ENCODE data around the gene PIP5K1B. TPM values are rescaled to one million over a fixed set of nuclear protein-coding genes. Genes with fewer than 3 reads are reported as not detected.

The PIP5K1B gene
- total and polyA plus RNA-seq, 4 donors, result 0.09 to 30.9 (median 0.29) TPM

DNA sequence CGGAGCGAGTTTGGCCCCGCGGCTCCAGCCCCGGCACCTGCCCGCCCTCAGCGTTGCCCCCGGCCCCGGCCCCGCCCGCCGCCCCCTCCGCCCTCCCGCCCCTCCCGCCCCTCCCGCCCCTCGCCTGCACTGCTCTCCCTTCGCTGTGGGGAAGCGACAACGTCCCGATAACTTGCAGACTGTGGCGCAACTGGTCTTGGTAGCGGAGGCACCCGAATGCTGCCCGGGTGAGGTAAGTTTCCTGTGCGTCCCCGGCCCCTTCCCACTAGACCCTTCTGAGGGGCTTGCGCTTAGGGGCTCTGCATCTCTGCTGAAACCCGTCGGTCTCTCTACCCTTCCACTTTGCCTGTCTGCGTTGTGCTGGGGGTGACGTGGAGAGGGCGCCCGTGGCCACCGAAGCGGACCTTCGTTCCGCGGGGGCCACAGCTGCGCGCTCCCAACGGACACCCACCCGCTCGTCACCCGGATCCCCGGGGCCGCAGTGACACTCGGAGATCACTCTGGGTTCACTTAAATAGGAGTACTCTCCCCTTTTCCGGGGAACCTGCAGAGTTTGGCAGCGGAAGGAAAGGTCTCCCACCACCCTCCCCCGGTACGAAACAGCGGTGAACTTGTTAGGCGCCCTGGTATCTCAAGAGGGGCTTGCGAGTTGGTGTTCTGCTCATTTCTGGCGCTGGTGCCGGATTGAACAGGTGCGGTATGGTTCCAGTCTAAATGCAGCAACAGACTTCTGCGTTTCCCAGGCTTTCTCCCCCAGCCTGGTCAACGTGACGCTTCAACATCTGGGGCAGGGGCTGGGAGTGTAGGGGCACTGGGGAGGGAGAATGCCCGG is 707 bp downstream of the PIP5K1B start:
- DNase-seq (ENCODE audit: low spot score), result peak; percentile 73
- Histone ChIP-seq H3K9ac (ENCODE audit: low read depth in 1 of 2, low read length in 2 of 2) (no peak overlapping the region), H3K27ac (ENCODE audit: low read depth in 1 of 2, low read length in 2 of 2) (no peak overlapping the region), H3K4me1 (ENCODE audit: control insufficient read depth in 4 of 4, insufficient read depth in 4 of 4, low read length in 3 of 4) (peaks cover 4 to 20% (median 13%) of the 10 kb centered on the region in 4 donors), H3K9me3 (ENCODE audit: control insufficient read depth in 4 of 4, low read length in 3 of 4) (no peaks in the 10 kb centered on the region), H3K27me3 (ENCODE audit: control insufficient read depth in 4 of 4, insufficient read depth in 4 of 4, low read length in 3 of 4) (peaks cover 0 to 38% (median 6%) of the 10 kb centered on the region in 4 donors), H3K4me3 (ENCODE audit: low read depth in 1 of 3, low read length in 3 of 3) (peak overlapping the region in 2 of 3 donors; percentile 59 to 72), H3K36me3 (ENCODE audit: control insufficient read depth in 4 of 4, insufficient read depth in 3 of 4, low read depth in 1 of 4, low read length in 3 of 4) (no peaks in the 10 kb centered on the region)
- no peak for TF ChIP-seq SP1 (IDR thresholded peaks at IDR 0.05)
- TF ChIP-seq YY1 (IDR thresholded peaks at IDR 0.05), result no peak
- 1% methylated on average over 62 of the region's 62 CpGs for WGBS

- no peak overlapping the region for H3K9ac ChIP-seq (ENCODE audit: low read depth in 1 of 2, low read length in 2 of 2)
- H3K36me3 ChIP-seq (ENCODE audit: control insufficient read depth in 4 of 4, insufficient read depth in 3 of 4, low read depth in 1 of 4, low read length in 3 of 4), result no peaks in the 10 kb centered on the region
- TF ChIP-seq ZBTB33 (IDR thresholded peaks at IDR 0.05), result no peak
- no peak for TF ChIP-seq FOXA2 (IDR thresholded peaks at IDR 0.05)
- TF ChIP-seq RAD21 (IDR thresholded peaks at IDR 0.05), result no peak
- no peak for TF ChIP-seq NR2F2 (IDR thresholded peaks at IDR 0.05)
- TF ChIP-seq EGR1 (IDR thresholded peaks at IDR 0.05; ENCODE audit: low read depth in 2 of 2), result no peak
- no peak for TF ChIP-seq ATF3 (IDR thresholded peaks at IDR 0.05)
- no peak for TF ChIP-seq RXRA (IDR thresholded peaks at IDR 0.05)
- TF ChIP-seq HNF4A (conservative IDR thresholded peaks at IDR 0.05), result no peak
- TF ChIP-seq, protein P1, sequence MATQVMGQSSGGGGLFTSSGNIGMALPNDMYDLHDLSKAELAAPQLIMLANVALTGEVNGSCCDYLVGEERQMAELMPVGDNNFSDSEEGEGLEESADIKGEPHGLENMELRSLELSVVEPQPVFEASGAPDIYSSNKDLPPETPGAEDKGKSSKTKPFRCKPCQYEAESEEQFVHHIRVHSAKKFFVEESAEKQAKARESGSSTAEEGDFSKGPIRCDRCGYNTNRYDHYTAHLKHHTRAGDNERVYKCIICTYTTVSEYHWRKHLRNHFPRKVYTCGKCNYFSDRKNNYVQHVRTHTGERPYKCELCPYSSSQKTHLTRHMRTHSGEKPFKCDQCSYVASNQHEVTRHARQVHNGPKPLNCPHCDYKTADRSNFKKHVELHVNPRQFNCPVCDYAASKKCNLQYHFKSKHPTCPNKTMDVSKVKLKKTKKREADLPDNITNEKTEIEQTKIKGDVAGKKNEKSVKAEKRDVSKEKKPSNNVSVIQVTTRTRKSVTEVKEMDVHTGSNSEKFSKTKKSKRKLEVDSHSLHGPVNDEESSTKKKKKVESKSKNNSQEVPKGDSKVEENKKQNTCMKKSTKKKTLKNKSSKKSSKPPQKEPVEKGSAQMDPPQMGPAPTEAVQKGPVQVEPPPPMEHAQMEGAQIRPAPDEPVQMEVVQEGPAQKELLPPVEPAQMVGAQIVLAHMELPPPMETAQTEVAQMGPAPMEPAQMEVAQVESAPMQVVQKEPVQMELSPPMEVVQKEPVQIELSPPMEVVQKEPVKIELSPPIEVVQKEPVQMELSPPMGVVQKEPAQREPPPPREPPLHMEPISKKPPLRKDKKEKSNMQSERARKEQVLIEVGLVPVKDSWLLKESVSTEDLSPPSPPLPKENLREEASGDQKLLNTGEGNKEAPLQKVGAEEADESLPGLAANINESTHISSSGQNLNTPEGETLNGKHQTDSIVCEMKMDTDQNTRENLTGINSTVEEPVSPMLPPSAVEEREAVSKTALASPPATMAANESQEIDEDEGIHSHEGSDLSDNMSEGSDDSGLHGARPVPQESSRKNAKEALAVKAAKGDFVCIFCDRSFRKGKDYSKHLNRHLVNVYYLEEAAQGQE (IDR thresholded peaks at IDR 0.05), result no peak
- no peak for TF ChIP-seq SP1 (IDR thresholded peaks at IDR 0.05)
- DNase-seq (ENCODE audit: low spot score), result no peak
- peak overlapping the region in 1 of 3 donors; percentile 72 for H3K4me3 ChIP-seq (ENCODE audit: low read depth in 1 of 3, low read length in 3 of 3)
- peaks cover 0 to 38% (median 6%) of the 10 kb centered on the region in 4 donors for H3K27me3 ChIP-seq (ENCODE audit: control insufficient read depth in 4 of 4, insufficient read depth in 4 of 4, low read length in 3 of 4)
- WGBS, result 17% methylated on average over 19 of the region's 19 CpGs
- peaks cover 4 to 20% (median 13%) of the 10 kb centered on the region in 4 donors for H3K4me1 ChIP-seq (ENCODE audit: control insufficient read depth in 4 of 4, insufficient read depth in 4 of 4, low read length in 3 of 4)
- no peak overlapping the region for H3K27ac ChIP-seq (ENCODE audit: low read depth in 1 of 2, low read length in 2 of 2)
- H3K9me3 ChIP-seq (ENCODE audit: control insufficient read depth in 4 of 4, low read length in 3 of 4), result no peaks in the 10 kb centered on the region
Measured at GRCh38 chr9:68706363-68707201, 1.5 kb downstream of the PIP5K1B start.
